ENCODE data around the gene ADAM17. TPM values are rescaled to one million over a fixed set of nuclear protein-coding genes. Genes with fewer than 3 reads are reported as not detected.

The ADAM17 gene
- total RNA-seq, 1 experiment from 2014 or later: 50.0 TPM

DNA sequence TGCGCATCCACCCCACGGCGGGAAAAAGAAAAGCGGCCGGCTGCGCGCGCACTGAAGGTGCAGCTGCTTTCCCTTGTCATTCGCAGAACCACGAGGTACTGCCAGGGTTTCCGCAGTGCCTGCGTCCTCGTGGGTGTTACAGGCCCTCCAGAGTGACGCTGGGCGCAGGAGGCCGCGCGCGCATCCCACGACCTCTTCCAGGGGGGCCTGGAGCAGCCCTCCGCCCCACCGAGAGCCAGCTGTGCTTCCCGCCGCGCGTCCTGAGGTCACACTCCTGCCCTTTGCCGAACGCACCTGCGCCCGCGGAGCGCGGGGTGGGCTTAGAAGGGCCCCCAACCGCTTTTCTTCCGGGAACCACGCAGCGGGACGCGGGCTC, 81.7 kb downstream of the ADAM17 start:
- CTCF ChIA-PET: interaction anchor here (0.6 kb wide), 1 partner anchor 354 kb away, joined by 8 read pairs; no protein-coding TSS in a partner anchor

DNA sequence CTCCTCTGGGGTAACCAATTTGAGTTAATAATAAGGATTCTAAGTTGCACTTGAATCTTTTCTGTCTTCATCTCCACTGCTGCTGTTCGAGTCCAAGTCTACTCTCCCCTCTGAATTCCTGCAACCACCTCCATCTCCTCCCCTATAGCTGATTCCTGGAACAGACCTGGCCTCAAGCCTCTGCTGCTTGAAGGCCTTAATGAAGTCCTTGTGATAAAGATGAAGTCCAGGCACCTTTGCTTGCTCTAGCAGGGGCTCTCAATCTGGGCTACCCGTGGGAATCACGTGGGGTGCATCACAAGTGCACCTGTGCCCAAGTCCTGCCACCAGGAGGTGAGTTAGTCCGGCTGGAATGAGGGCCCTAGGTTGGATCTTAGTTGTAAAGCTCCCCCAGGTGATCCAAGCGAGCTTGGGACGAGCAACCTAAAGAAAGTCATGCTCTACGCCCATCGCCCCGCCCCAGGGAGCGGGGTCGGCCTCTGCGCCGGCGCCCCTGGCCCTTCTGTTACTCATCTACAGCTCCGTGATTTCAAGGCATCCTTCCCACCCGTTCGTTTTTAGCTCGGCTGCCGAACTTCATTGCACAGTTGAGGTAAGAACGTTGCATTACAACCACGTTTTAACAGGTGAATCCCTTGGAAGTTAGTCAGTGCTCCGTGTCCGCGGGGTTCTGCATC, 82.2 kb downstream of the ADAM17 start:
- H3K36me3 ChIP-seq (ENCODE audit: control insufficient read depth, insufficient read depth, low read length): peaks cover 4% of the 10 kb centered on the region; the same call in 1 of the 2 replicates
- TF ChIP-seq TCF7L2 (IDR thresholded peaks at IDR 0.05; ENCODE audit: low read depth, low read length): no peak
- TF ChIP-seq POLR2AphosphoS5 (IDR thresholded peaks at IDR 0.05; ENCODE audit: low read depth, low read length): no peak
- no peak for TF ChIP-seq SIN3A (IDR thresholded peaks at IDR 0.05; ENCODE audit: borderline replicate concordance, insufficient read depth, low read depth, low read length)
- no peak for TF ChIP-seq CTCF (IDR thresholded peaks at IDR 0.05)
- TF ChIP-seq, protein P1, sequence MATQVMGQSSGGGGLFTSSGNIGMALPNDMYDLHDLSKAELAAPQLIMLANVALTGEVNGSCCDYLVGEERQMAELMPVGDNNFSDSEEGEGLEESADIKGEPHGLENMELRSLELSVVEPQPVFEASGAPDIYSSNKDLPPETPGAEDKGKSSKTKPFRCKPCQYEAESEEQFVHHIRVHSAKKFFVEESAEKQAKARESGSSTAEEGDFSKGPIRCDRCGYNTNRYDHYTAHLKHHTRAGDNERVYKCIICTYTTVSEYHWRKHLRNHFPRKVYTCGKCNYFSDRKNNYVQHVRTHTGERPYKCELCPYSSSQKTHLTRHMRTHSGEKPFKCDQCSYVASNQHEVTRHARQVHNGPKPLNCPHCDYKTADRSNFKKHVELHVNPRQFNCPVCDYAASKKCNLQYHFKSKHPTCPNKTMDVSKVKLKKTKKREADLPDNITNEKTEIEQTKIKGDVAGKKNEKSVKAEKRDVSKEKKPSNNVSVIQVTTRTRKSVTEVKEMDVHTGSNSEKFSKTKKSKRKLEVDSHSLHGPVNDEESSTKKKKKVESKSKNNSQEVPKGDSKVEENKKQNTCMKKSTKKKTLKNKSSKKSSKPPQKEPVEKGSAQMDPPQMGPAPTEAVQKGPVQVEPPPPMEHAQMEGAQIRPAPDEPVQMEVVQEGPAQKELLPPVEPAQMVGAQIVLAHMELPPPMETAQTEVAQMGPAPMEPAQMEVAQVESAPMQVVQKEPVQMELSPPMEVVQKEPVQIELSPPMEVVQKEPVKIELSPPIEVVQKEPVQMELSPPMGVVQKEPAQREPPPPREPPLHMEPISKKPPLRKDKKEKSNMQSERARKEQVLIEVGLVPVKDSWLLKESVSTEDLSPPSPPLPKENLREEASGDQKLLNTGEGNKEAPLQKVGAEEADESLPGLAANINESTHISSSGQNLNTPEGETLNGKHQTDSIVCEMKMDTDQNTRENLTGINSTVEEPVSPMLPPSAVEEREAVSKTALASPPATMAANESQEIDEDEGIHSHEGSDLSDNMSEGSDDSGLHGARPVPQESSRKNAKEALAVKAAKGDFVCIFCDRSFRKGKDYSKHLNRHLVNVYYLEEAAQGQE (IDR thresholded peaks at IDR 0.05; ENCODE audit: insufficient read depth in 1 of 2, low read depth in 2 of 2, low read length in 1 of 2): no peak
- peak; percentile 10; the same call in 1 of the 2 replicates for ATAC-seq
- ChIA-PET POLR2A (no interaction called here), CTCF (no interaction called here)
- DNase-seq (ENCODE audit: low read depth, low spot score): no peak
- peak overlapping the region; percentile 69 to 96 for H3K4me3 ChIP-seq (ENCODE audit: low read depth in 2 of 2, low read length in 2 of 2)
- BruUV-seq (replicated peaks): no TSS peak
- intact Hi-C loops (cut with micrococcal nuclease; ENCODE audit: unreplicated experiment) (no loop called here), in situ Hi-C loops (cut with HindIII; ENCODE audit: low pct_unique_long_range_greater_than_20kb, low sequenced_read_pairs) (no loop called here)
- H3K27ac ChIP-seq (ENCODE audit: low read length): peak overlapping the region; percentile 98
- H3K4me1 ChIP-seq (ENCODE audit: control insufficient read depth, insufficient read depth, low read length): peaks cover 17% of the 10 kb centered on the region
- H3K27me3 ChIP-seq (ENCODE audit: control insufficient read depth, insufficient read depth, low read length): no peaks in the 10 kb centered on the region
- H3K9me3 ChIP-seq (ENCODE audit: control insufficient read depth, insufficient read depth, low read depth, low read length): no peaks in the 10 kb centered on the region

More for the DNA sequence above, 81.7 kb downstream of the ADAM17 start:
- TF ChIP-seq SIN3A (IDR thresholded peaks at IDR 0.05; ENCODE audit: borderline replicate concordance, insufficient read depth, low read depth, low read length): 0 out of 2 replicates have a peak, but pooled peaks have one; percentile 16
- TF ChIP-seq CTCF (IDR thresholded peaks at IDR 0.05): no peak
- DNase-seq (ENCODE audit: low read depth, low spot score): no peak
- intact Hi-C loops (cut with micrococcal nuclease; ENCODE audit: unreplicated experiment) (no loop called here), in situ Hi-C loops (cut with HindIII; ENCODE audit: low pct_unique_long_range_greater_than_20kb, low sequenced_read_pairs) (no loop called here)
- Histone ChIP-seq H3K9me3 (ENCODE audit: control insufficient read depth, insufficient read depth, low read depth, low read length) (no peaks in the 10 kb centered on the region), H3K36me3 (ENCODE audit: control insufficient read depth, insufficient read depth, low read length) (peaks cover 4% of the 10 kb centered on the region; the same call in 1 of the 2 replicates), H3K4me3 (ENCODE audit: low read depth in 2 of 2, low read length in 2 of 2) (peak overlapping the region; percentile 69 to 96), H3K27me3 (ENCODE audit: control insufficient read depth, insufficient read depth, low read length) (no peaks in the 10 kb centered on the region), H3K27ac (ENCODE audit: low read length) (peak overlapping the region; percentile 98), H3K4me1 (ENCODE audit: control insufficient read depth, insufficient read depth, low read length) (peaks cover 17% of the 10 kb centered on the region)
- POLR2A ChIA-PET: no interaction called here
- ATAC-seq: peak; percentile 41
- no TSS peak for BruUV-seq (replicated peaks)

All from Panc1 (cell line).